ENCODE data around the gene HIPK2. TPM values are rescaled to one million over a fixed set of nuclear protein-coding genes. Genes with fewer than 3 reads are reported as not detected.

The HIPK2 gene
- total RNA-seq, 2 donors from 2014 or later: 28.7 to 35.4 TPM

DNA sequence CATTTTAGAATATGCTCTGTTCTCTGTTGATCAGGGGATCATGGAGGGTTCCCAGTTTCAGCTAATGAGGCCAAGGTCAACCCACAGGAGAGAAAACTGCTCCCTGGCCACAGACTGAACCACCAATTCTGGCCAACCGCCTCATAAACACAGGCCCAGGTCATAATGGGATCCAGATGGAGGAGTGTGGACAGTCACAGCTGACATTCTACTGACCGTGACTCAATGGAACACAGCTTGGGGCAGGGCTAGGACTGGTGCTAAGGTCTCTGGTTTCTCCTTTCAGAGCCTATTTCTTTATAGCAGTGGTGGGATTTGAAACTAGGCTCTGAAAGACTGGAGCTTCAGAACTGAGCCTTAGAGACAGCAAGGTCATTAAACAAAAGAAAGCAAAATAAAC, 68.3 kb downstream of the HIPK2 start:
- no peaks in the 10 kb centered on the region for H3K27me3 Mint-ChIP-seq (ENCODE audit: low read depth)
- H3K4me1 Mint-ChIP-seq (ENCODE audit: low read depth): peaks cover 12% of the 10 kb centered on the region
- no peak for DNase-seq
- no peak for ATAC-seq (replicated peaks in 1 of 2)
- H3K36me3 Mint-ChIP-seq (ENCODE audit: insufficient read depth in 2 of 2): peaks cover 0 to 5% of the 10 kb centered on the region in 2 donors
- H3K27ac Mint-ChIP-seq: no peak overlapping the region
- no peaks in the 10 kb centered on the region for H3K9me3 Mint-ChIP-seq
- no peak overlapping the region for H3K4me3 Mint-ChIP-seq

DNA sequence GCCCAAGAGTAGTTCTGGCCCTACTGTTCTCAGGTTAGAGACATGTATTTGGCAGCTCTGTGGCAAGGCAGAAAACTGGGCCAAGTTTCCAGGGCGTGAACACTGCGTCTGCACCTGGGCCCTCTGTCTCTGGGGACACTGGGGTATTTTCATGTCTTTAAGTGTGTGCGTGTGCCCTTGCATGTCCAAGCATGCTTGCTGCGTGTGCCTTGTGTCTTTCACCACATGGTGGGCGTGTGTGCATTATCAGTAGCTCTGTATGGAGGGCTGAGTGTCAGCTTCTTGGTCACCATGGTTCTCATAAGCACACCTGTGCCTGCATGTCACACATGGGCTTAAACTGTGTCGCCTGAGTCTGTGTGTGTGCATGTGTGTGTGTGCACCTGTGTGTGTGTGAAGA, 69.3 kb downstream of the HIPK2 start:
- ATAC-seq (replicated peaks in 1 of 2) (no peak), DNase-seq (no peak)
- Mint-ChIP-seq H3K27me3 (ENCODE audit: low read depth) (no peaks in the 10 kb centered on the region), H3K4me1 (ENCODE audit: low read depth) (peaks cover 12% of the 10 kb centered on the region), H3K36me3 (ENCODE audit: insufficient read depth in 2 of 2) (peaks cover 0 to 5% of the 10 kb centered on the region in 2 donors), H3K4me3 (no peak overlapping the region), H3K27ac (no peak overlapping the region), H3K9me3 (no peaks in the 10 kb centered on the region)

DNA sequence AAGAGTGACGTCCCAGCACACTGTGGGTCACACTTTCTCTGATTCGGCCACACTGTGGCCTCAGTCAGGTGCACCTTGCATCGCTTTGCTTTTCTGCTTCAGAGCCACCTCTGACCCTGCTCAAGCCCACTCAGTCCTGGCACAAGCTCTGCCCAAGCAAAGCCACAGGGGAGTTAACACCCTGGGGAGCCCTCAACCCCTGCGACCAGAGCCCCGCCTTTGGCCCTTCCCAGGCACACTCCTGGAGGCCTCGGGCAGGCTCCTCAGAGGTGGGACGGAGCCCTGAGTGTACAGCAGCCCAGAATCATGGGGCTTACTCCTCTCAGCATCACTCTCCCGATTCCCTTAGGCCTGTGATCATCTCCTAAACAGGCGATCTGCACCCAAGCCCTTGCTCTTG, 71.0 kb downstream of the HIPK2 start:
- Mint-ChIP-seq H3K9me3 (no peaks in the 10 kb centered on the region), H3K4me3 (no peak overlapping the region), H3K4me1 (ENCODE audit: low read depth) (peaks cover 7% of the 10 kb centered on the region), H3K27me3 (ENCODE audit: low read depth) (no peaks in the 10 kb centered on the region), H3K27ac (no peak overlapping the region), H3K36me3 (ENCODE audit: insufficient read depth in 2 of 2) (peaks cover 0 to 5% of the 10 kb centered on the region in 2 donors)
- no peak for ATAC-seq (replicated peaks in 1 of 2)
- DNase-seq: no peak

DNA sequence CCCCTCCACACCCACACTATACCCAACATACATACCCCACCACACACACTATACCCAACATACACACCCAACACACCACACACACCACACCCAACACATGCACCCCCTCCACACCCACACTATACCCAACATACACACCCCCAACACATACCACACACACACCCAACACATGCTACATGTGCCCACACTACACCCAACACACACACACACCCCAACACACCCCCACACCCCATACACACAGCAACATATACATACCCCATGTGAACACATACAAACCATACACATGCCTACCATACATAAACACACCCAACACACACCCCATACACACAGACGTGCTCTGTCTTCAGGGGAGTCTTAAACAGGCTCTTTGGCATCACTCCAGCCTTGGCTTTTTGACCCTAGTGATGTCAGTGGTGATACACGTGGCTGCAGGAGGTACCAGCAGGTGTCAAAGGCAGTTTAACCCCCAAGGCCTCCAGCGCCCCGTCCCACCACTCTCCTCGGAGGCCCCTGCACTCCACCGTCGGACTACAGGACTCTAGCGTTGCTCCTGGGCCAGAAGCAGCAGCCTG, 73.4 kb downstream of the HIPK2 start:
- Mint-ChIP-seq H3K27ac (no peak overlapping the region), H3K9me3 (no peaks in the 10 kb centered on the region), H3K27me3 (ENCODE audit: low read depth) (no peaks in the 10 kb centered on the region), H3K4me1 (ENCODE audit: low read depth) (peaks cover 20% of the 10 kb centered on the region), H3K36me3 (ENCODE audit: insufficient read depth in 2 of 2) (no peaks in the 10 kb centered on the region), H3K4me3 (no peak overlapping the region)
- DNase-seq (no peak), ATAC-seq (replicated peaks in 1 of 2) (no peak)

DNA sequence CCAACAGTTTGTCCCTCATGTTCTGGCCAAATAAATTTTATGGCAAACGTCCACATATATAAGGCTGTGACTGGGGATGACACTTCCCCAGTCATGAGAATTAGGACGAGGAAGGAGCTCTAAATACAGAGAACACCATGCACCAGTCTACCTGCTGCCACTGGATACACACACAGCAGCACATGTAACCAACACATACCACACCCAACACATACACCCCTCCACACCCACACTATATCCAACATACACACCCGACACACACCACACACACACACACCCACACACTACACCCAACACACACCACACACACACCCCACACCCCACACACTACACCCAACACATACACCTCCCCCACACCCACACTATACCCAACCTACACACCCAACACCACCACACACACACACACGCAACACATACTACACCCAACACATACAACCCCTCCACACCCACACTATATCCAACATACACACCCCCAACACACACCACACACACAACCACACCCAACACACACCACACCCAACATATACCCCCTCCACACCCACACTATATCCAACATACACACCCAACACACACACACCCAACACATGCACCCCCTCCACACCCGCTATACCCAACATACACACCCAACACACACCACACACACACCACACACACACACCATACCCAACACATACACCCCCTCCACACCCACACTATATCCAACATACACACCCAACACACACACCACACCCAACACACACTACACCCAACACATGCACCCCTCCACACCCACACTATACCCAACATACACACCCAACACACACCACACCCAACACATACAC, 74.1 kb downstream of the HIPK2 start:
- Mint-ChIP-seq H3K9me3 (no peaks in the 10 kb centered on the region), H3K27me3 (ENCODE audit: low read depth) (no peaks in the 10 kb centered on the region)
- DNase-seq: no peak

DNA sequence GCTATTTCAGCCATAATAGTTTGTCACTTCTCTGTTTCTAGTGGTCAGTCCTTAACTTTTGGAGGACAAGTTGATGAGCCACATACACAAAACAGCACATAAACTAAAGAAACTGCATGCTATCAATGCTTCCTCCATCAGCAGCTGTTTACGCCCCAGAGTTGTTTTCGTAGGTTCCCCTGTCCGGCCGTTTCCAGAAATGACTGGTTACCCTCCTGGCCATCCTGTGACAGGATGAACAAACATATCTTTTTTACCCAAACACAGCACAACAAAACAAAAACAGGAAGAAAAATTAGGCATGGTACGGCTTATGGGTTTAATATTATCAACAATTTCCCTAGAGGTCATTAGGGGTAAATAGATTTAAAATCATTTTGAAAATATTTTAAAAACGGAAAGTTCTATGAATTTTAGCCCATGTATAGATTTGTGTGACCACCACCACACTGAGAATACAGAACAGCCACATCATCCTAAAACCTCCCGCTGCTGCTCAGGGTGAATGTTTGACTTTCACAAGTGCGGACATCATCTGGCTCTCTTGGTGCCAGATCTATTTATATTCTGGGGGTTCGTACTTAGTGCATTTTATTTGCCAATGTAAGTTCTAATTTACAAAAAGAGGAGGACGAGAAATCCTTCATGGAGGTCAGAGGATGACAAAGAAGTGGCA, 74.8 kb downstream of the HIPK2 start:
- DNase-seq (no peak), ATAC-seq (replicated peaks in 1 of 2) (no peak)
- Mint-ChIP-seq H3K4me1 (ENCODE audit: low read depth) (peaks cover 26% of the 10 kb centered on the region), H3K27ac (no peak overlapping the region), H3K4me3 (no peak overlapping the region), H3K36me3 (ENCODE audit: insufficient read depth in 2 of 2) (no peaks in the 10 kb centered on the region), H3K9me3 (no peaks in the 10 kb centered on the region), H3K27me3 (ENCODE audit: low read depth) (no peaks in the 10 kb centered on the region)

More for the DNA sequence above, 74.1 kb downstream of the HIPK2 start:
- Mint-ChIP-seq H3K4me1 (ENCODE audit: low read depth) (peaks cover 20% of the 10 kb centered on the region), H3K4me3 (no peak overlapping the region), H3K36me3 (ENCODE audit: insufficient read depth in 2 of 2) (no peaks in the 10 kb centered on the region), H3K27ac (no peak overlapping the region)
- ATAC-seq (replicated peaks in 1 of 2): no peak

DNA sequence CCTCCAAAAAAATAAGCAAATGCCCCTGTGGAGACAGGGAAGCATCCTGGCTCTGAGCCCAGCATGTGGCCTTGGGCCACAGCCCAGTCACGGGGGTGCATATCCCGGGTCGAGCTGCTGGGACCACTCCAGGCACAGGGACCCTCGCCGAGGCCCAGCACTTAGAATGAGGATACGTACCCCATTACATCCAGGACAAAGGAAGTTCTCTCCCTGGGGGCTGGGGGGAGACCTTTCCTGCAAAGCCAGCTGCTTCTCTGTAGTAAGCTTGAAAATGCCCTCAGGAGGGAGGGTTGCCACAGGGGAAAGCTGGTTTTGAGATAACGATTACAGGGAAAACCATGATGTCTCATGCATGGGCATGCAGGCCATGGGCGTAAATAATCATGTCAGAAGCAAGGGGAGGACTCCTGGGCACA, 75.5 kb downstream of the HIPK2 start:
- Mint-ChIP-seq H3K9me3 (no peaks in the 10 kb centered on the region), H3K4me1 (ENCODE audit: low read depth) (peaks cover 31% of the 10 kb centered on the region), H3K27me3 (ENCODE audit: low read depth) (no peaks in the 10 kb centered on the region), H3K36me3 (ENCODE audit: insufficient read depth in 2 of 2) (no peaks in the 10 kb centered on the region), H3K27ac (no peak overlapping the region), H3K4me3 (no peak overlapping the region)
- no peak for DNase-seq
- ATAC-seq (replicated peaks in 1 of 2): no peak

DNA sequence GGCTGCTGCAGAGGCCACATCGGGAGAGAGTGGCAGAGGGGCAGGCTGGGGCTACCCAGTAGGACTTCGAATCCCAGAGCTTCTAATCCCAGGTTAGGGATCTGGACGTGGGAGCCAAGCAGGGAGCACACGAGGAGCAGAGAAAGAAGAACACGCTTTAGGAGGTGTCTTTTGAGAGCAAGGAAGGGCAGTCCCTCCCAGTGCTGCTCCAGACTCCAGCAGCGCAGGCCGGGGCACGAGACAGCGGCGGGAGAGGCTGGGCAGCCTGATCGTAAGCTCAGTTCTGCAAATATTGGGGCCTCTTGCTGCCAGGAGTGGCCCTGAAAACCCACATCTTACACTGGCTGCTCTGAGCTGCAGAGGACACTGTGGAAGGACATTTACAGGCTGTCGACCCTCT, 75.9 kb downstream of the HIPK2 start:
- H3K4me3 Mint-ChIP-seq: no peak overlapping the region
- DNase-seq (no peak), ATAC-seq (replicated peaks in 1 of 2) (no peak)
- peaks cover 35% of the 10 kb centered on the region for H3K4me1 Mint-ChIP-seq (ENCODE audit: low read depth)
- no peaks in the 10 kb centered on the region for H3K9me3 Mint-ChIP-seq
- no peaks in the 10 kb centered on the region for H3K27me3 Mint-ChIP-seq (ENCODE audit: low read depth)
- H3K36me3 Mint-ChIP-seq (ENCODE audit: insufficient read depth in 2 of 2): no peaks in the 10 kb centered on the region
- no peak overlapping the region for H3K27ac Mint-ChIP-seq

DNA sequence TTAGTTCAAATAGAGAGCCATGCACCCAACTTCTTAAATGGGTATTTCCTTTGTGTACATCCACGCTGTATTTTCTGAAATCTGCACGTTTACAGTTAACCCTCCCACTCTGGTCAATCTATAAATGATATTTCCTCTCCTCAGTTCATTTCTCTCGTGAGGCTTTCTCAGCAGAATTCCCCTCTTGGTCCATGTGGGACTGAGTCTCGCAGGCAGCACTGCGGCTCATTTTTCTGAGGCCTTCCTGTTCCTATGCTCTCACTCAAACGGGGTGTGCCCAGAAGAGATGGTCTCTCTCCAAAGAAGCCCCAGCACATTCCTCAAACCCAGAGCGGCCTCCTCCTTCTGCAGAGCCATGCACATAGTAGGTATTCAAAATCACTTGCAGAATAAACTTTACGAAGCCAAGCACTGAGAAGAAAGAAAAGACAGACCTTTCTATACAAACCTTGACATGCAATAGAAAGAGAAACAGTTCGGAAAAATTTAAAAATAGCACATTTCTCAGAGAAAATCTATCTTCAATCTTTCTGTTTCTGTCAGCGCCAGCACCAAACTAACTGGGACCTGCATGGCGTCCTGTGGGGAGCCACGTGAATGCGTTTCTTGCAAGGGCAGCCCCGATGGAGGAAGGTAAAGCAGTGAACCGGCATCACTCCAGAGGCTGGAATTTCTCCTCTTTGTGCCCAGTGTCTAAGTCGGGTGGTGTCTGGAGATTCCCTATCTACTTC, 77.1 kb downstream of the HIPK2 start:
- Mint-ChIP-seq H3K27ac (peak overlapping the region; percentile 87), H3K36me3 (ENCODE audit: insufficient read depth in 2 of 2) (no peaks in the 10 kb centered on the region), H3K4me3 (peak overlapping the region; percentile 12 to 58), H3K27me3 (ENCODE audit: low read depth) (no peaks in the 10 kb centered on the region), H3K4me1 (ENCODE audit: low read depth) (peaks cover 43% of the 10 kb centered on the region), H3K9me3 (no peaks in the 10 kb centered on the region)
- DNase-seq (no peak), ATAC-seq (replicated peaks in 1 of 2) (peak in 1 of 2 donors; percentile 17)

DNA sequence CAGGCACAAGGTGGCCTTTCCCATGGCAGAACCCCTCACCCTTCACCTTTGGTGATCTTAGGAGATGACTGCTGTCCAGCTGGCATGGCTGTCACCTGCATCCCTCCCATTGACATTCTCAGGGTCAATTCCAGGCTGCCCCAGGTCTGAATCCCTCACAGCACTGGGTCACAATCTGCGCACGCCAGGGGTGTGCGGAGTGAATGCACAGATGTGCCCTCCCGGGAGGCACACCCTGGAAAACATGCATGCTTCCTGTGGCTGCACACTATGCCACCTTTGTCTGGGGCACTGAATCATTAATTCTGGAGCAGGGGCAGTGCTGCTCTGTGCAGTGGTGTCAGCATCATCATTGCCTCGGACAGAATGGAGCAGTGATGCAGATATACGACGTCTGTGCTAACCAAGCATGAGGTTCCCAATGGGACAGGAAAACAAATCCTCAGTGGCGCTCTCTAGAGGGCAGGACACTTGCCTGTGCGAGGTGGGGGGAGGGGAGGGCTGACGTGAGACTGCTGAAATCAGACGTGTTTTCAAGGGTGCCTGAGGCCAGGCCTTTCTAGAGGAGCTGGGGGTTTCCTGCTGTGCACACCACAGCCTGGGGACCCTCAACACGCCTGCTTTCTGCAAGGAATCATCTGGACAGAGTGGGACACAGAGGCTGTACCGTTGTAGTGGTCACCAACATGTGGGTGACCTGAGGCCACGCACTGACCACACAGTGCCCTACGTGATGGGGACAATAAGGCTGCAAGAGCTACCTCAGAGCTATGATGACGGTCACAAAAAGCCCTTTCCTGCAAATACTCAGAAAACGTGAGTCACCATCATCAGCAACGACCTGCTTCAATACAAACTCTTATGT, 77.9 kb downstream of the HIPK2 start:
- Mint-ChIP-seq H3K27ac (peak overlapping the region; percentile 87), H3K4me3 (peak overlapping the region in 1 of 2 donors; percentile 58), H3K4me1 (ENCODE audit: low read depth) (peaks cover 47% of the 10 kb centered on the region), H3K36me3 (ENCODE audit: insufficient read depth in 2 of 2) (no peaks in the 10 kb centered on the region), H3K27me3 (ENCODE audit: low read depth) (no peaks in the 10 kb centered on the region), H3K9me3 (no peaks in the 10 kb centered on the region)
- ATAC-seq (replicated peaks in 1 of 2) (peak; percentile 45 to 75), DNase-seq (peak; percentile 18 to 45)

DNA sequence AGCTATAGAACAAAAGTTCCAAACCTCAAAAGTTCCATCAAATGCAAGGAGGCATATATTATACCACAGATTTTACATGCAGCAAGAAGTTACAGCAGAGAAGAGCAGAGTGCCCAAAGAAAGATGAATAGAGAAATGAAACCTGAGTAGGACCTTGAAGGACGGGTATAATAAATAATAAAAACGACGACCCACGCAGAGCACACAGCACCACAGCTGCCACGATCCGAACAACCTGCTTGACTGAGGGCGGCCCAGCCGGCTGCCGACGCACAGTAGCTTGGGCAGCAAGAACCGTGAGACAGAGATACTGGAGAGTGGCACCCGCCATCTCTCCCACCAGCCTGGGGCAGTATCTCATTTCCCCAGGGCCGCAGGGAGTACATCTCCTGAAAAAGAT, 79.0 kb downstream of the HIPK2 start:
- Mint-ChIP-seq H3K27ac (no peak overlapping the region), H3K9me3 (no peaks in the 10 kb centered on the region), H3K36me3 (ENCODE audit: insufficient read depth in 2 of 2) (no peaks in the 10 kb centered on the region), H3K4me3 (no peak overlapping the region), H3K27me3 (ENCODE audit: low read depth) (no peaks in the 10 kb centered on the region), H3K4me1 (ENCODE audit: low read depth) (peaks cover 47% of the 10 kb centered on the region)
- DNase-seq: no peak
- ATAC-seq (replicated peaks in 1 of 2): no peak

DNA sequence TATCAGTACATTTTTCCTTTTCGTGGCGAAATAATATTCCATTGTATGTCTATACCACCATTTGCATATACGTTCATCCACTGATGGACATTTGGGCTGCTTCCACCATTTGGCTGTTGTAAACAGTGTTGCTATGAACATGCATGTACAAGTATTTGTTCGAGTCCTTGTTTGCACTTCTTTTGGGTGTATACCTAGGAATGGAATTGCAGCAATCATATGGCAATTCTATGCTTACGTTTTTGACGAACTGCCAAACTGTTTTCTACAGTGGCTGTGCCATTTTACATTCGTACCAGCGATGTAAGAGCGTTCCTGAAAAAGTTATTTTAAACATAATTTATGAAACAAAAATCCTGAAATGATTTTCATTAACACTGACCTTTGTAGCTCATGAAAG, 79.5 kb downstream of the HIPK2 start:
- H3K4me1 Mint-ChIP-seq (ENCODE audit: low read depth): peaks cover 47% of the 10 kb centered on the region

More for the DNA sequence above, 79.5 kb downstream of the HIPK2 start:
- DNase-seq: no peak
- Mint-ChIP-seq H3K27me3 (ENCODE audit: low read depth) (no peaks in the 10 kb centered on the region), H3K27ac (no peak overlapping the region), H3K36me3 (ENCODE audit: insufficient read depth in 2 of 2) (no peaks in the 10 kb centered on the region), H3K4me3 (no peak overlapping the region), H3K9me3 (no peaks in the 10 kb centered on the region)
- no peak for ATAC-seq (replicated peaks in 1 of 2)
